GM19023 (cell line): ENCODE measurements around the gene EXOC6B.

Source experiments
- ATAC-seq: cut with Tn5 transposase; IDR thresholded peaks from one replicate; pipeline ENCODE4 v1.9.1; 2021; ENCODE audit warnings: mild to moderate bottlenecking, moderate library complexity; ENCODE audit not compliant: unreplicated experiment

The EXOC6B gene

DNA sequence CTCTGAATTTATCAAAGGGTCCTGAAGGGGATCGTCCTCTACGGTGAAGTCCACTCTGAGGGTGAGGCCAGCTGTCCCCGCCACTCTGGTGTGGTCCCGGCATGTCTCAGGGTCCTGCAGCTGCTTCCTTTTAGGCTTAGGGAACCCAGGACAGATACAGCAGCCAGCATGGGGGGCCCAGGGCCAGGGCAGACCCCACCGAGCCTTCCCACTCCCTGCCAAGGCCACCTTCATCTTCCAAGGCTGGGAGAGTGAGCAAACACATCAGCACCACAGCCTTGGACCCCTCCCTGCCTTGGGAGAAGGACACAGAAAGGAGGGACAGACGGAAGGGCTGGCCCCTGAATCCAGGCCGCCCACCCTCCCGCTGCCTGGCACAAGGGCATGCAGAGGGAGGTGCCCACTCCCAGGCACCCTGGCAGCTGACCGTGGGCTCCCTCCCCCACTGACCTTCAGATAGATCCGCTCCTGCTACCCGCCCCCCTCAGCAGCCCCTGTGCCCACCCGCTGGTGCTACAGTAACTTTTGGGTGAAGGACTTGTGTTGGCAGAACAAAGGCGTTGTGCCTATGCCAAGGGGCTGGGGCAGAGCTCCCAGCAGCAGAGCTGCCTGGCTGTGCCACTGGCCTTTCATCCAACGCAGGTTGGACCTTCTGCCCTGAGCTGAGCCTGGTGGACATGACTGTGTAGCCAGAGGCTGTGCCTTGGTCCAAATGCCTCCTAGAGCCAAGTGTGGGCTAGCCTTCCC, 685.8 kb downstream of the EXOC6B start:
- no peak for ATAC-seq

DNA sequence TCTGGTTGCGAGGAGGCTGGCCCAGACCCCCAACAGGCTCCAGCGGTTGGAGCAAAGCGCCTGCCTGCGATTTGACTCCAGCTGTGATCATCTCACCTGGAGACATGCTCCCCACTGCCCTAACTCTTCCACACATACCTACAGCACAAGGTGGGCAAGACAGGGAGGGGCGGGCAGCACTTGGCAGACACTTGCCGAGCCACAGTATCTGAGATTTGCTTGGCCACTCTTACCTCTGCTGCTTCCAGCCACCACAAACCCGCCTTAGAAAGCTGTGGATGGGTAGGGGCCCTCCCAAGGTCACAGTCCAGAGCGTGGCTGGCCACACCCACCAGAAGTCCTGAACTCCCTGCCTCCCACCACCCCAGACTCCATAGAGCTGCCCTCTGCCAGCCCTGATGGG, 686.4 kb downstream of the EXOC6B start:
- no peak for ATAC-seq

DNA sequence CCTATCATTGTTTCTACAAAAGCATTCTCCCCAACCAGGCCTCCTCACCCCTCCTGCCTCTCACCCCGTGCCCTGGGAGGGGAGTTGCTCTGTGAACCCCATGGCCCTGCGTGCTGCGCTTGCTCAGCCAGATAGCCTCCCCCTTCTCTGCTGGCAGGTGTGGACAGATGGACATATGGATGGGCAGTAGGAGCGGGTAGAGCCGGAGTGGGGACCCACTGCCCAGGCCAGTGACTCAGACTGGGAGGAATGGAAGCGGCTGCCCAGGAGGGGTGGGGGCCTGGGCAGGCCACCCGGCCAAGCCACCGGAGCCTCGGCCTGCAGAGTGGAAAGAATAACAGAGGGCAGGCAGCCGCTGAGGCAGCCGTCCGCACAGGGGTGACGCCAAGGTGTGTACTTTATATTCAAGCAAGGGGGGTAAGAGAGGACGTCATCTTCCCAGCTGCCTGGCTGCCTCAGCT, 686.9 kb downstream of the EXOC6B start:
- no peak for ATAC-seq

DNA sequence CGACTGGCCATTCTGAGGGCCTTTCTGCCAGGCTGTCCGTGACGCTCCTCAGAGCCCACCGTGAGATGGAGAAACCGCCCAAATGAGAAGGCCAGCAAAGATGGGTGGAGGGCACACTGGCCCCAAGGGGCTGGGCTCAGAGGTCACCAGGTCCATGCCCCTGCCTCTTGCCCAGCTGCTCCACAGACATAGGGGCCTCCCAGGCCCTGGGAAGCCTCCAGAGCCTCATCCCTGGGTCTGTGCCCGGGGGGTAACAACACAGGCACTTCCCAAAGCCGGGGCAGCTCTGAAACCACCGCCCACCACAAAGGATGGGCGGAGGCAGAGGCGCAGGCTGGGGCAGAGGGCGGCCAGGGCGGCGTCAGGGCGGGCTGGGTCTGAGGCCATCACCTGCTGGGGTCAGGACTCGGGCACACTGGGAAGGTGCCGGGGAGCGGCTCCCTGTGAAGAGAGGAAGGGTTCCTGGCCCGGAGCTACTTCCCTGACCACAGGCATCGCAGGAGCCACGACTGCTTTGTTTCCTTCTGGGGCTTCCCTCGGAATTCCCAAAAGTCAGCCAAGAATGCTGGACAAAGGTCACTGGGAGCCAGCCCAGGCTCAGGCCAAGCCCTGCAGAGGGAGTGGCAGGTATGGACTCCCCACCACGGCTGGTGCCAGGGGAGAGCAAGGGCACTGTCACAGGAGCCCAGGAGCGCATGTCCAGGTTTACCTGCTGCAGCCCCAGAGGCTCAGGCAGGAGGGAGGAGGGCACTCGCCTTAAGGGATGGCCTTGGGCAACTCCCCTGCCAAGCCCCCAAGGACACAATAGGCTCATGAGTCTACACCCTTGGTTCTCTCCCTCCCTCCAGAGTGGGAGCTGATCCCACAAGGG, 687.6 kb downstream of the EXOC6B start:
- no peak for ATAC-seq

DNA sequence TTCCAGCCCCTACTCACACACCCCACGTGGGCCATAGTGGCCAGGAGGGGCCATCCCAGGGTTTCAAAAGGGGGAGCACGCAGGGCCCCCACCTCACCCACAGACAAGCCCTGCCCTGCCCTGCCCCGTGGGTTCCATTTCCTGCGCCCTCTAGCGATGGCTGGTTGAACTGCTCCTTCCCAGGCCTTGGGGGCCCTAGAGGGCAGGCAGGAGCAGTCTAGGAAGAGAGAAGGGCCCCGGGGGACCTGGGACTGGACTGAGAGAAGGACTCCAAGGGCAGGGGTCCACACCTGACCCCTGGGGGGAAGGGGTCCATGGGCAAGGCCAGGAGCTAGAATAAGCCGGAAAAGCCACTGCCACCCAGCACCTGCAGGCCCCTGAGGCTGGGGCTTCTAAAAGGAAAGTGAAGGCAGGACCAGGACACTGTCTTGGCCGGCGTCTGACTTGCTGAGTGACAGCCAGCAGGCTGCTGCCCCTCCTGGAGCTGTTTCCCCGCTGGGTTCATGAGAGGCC, 688.3 kb downstream of the EXOC6B start:
- peak; percentile 86 for ATAC-seq

DNA sequence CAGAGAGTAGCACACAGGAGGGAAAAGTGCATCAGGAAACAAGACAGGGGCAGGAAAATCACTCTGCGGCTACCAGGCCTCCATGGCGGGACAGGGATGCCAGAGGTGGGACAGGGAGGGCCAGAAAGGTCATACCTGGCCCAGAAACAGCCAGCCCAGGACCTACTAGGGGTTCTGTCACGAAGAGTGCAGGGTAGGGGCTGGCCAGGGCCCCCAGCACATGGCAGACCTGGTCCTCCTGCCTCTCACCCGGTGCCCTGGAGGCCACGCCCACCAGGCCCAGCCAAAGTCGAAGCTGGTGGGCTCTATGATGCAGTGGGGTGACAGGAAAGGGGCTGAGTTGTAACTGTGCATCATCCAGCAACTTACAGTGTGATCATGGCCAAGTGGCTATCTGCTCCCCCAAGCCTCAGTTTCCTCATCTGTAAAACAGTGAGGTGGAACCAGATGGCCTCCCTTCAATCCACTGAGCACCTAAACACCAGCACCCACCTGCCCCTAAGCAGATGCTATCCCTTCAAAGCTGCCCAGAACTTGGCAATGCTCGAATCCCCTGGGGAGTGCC, 688.8 kb downstream of the EXOC6B start:
- peak; percentile 21 for ATAC-seq

DNA sequence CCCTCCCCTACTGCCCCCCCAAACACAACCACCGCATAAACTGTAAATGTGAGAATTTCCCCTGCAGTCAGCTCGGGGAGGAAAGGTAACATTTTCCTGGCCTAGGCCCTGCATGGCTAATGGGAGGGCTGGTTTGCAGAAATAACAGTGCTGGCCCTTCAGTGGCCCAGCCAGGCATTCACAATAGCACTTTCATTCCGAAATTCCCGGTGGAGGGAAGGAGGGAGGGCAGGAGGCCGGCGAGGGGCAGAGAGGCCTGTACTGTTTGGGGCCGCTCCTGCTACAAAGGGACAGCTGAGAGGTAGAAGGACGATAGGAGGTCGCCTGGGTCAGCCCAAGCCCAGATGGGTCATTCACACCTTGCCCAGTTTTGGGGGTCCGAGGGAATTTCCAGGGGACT, 689.5 kb downstream of the EXOC6B start:
- no peak for ATAC-seq

DNA sequence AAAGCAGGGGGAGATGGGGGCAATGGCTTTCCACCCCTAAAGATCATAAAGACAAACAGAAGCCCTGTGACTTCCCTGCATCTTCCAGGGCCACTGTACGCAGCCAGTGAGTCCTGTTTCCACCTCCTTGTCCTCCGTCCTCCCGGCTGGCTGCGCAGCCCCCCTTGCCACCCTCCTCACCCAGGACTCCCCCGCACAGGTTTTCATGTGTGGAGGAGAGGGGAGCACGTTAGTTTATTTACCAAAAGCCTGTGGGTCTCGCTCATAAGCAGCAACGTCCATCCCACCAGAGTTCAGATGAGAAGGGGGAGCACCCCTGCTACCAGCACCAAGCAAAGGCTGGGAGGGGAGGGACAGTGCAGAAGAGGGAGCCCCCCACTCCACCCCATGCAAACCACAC, 689.9 kb downstream of the EXOC6B start:
- ATAC-seq = no peak

DNA sequence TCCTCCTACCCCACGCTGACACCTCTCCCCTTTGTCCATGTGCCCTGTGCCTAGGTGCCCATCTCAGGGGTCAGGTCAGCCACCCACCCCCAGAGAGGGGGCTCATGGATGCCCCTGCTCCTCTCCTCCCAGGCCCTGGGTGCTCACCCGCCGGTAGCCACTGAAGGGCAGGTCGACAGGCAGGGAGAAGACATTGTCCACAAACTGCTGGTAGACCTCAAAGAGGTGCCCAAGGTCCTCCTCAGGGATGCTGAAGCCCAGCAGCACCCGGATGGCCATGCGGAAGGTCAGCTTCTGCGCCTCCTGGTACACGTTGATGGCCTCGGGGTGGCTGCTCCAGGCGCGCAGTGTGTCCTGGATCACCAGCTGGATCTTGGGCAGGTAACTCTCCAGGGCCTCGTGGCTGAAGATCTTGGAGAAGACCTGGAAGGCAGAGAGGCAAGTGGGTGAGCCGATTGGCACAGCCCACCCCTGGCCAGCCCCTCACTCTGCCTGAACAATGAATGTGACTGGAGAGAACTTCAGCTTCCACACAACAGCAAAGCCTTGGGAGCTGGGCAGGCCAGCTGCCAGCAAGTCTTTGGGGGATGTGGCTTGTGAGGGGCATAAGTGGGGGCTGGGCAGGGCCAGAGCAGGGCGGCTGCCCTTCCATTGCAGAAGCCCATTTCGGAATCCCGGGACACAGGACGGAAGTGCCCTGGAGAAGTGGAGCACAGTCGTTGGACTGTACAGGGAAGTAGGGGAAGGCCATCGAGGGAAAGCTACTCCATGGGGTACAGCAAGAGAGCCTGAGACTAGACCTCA, 690.6 kb downstream of the EXOC6B start:
- ATAC-seq = no peak

DNA sequence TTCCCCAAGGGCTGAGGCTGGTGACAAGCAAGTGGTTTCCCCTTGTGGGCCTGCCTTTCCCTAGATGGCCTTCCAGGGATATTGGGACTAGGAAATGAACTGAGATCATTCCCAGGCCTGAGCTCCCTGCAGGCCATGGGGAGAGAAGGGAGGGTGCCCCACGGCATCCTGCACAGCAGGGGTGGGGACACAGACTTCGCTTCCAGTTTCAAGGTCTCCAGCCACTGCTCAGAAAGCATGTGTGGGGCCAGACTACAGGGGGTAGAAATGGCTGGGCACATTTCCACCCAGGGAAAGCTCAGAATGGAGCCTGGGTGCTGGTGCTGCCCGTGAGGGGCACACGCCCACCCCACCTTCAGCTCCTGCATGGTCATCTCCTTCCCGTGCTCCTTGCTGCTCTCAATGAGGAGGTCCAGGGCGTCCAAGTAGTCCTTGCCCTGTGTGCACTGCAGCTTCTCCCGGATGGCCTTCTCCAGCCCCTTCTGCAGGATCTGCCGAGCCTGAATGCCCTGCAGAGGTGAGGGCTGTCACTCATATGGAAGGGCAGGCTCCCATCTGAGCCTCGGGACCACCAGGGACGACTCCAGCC, 691.3 kb downstream of the EXOC6B start:
- no peak for ATAC-seq

DNA sequence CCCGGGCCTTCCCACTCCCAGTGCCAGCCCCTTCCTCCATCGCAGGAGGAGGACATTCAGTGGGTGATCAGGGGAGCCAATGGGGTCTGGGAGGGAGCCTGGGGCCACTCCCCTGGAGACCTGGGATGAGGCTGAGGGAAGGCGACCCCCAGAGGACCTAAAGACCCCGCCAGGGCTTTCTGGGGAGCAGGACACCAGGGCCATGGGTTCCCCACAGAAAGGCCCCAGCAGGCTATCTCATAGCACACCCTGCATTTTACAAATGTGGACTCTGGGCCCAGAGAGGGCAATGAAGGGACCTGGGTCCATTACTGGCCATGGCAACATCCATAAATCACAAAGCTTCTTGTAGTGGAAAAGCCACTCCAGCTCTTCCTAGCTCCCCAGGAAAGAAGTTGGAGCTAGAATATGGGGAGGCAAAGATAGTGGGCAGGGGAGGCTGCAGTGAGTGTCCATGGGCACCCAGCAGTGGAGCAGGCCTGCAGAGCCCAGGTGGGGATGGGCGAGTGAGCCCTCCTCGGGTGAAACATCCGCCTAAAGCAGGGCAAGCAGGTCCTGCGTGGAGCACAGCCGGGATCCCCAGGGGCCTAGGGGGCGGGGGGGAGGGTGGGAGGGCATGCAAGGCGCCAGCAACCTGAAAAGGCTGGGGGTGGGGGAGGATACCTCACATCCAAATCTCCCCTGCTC, 692.0 kb downstream of the EXOC6B start:
- ATAC-seq = no peak

DNA sequence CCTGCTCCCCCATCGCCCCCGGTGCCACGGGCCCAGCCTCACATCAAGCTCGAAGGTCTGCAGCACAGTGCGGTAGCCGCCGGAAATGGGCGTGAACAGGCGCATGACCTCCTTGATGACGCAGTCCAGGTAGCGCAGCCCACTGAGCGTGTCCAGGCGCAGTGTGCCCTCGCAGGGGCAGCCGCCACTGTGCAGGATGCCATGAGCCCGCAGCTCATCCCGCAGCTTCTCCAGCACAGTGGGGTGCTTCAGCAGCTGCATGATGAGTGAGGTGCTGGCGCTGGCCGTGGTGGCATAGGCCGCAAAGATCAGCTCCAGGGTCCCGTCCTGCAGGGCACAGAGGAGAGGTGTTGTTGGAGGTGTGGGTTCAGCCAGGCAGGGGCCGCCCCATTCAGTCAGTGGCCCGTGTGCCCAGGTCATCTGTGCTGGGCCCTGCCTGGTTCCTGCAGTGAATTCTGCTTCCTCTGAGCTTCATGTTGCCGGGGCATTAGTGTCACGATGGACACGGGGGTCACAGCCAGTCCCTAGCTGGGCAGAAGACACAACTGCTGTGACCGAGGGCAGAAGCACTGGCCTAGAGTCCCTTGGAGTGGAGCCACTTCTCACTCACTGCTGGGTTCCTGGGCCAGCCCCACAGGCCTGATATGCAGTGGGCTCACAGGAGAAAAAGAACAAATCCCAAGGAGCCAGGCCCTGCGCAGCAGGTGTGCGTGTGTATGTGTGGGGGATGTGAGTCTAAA, 692.7 kb downstream of the EXOC6B start:
- no peak for ATAC-seq

DNA sequence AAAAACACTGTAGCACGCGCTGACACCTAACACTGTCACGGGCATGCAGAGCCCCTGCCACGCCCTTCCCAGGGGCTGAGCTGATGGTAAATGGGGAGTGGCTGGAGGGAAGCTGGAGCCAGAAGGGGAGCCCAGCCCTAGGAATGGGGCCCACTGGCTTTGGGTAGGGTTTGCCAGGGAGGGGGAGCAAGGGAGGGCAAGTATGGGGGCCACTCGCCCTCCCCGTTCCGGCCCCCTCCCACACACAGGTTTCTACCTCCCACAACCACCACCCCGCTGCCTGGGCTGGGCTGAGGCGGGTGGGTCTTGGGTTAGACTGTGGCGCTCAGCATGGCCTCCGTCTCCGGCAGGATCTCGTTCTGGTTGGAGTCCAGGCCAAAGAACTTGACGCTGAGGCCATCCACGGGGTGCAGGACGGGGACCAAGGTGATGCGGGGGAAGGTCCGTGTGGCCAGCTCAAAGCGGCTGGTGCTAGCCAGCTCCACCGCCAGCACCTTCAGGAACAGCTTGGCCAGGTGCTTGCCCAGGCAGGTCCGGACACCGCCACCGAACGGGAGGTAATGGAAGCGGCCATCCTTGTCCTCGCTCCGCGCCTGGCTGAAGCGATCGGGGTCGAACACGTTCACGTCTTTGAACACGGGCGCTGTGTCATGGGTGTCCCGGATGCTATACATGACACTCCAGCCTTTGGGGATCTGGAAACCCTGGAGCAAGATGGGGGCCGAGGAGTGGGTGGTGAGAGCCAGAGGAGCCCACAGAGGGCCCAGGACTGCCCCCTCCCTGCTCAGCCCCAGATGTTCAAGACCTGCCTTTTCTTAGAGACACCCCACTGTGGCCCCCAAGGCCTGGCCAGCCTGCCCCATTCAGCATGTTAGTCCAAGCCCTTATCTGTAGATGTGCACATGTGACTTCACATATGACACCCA, 693.7 kb downstream of the EXOC6B start:
- no peak for ATAC-seq

DNA sequence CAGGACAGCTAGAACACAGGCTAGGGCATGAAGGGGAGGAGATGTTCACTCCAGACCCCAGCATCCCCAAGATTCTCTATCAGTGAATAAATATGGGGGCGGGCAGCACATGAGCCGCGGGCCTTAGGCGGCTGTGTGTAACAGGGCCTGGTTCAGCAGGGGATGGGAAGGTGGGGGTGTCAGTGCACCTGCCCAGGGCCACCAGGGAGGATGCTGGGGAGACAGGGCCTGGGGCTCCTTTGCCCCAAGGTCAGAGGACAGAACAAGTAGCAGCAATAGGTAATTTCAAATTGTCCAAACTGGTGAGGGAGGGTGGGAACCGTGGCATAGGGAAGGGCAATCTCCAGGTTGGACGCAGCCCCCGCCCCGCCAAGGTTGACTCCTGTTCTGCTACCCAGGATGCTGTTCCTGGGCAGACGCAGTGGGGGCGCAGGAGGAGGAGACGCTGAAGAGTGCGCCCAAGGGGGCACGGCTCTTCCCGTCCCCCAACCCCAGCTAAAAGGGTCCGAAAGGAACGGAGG, 694.4 kb downstream of the EXOC6B start:
- ATAC-seq = no peak

DNA sequence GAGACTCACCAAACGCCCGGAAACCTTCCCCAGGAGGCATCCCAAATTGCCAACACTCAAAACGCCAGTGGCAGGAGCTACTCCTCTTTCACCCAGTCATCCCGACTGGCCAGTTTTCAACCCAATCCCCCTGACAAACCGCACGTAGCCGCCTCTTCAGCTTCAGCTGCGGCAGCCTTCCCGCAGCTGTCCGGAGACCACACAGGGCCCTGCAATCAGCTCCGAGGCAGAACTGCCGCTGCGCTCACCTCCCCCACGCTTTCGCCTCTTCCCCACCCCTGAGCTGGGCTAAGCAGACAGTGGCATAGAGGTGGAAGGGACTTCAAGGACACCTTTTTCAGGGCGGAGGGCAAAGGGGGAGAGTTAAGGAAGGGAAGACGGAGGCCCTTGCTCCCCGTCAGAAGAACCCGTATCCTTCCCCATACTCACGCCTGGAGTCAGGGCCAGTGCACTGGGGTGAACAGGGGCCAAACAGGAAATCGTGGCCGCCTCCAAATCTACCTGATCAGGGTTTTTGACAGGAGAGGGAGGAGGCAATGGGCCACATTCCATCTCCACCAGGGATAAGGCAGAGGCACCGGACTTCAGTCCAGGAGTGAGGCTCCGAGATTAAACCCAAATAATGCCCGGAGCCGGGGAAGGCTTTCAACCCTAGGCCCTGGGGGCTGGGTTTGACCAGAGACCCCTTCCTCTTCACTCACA, 695.0 kb downstream of the EXOC6B start:
- ATAC-seq = no peak

DNA sequence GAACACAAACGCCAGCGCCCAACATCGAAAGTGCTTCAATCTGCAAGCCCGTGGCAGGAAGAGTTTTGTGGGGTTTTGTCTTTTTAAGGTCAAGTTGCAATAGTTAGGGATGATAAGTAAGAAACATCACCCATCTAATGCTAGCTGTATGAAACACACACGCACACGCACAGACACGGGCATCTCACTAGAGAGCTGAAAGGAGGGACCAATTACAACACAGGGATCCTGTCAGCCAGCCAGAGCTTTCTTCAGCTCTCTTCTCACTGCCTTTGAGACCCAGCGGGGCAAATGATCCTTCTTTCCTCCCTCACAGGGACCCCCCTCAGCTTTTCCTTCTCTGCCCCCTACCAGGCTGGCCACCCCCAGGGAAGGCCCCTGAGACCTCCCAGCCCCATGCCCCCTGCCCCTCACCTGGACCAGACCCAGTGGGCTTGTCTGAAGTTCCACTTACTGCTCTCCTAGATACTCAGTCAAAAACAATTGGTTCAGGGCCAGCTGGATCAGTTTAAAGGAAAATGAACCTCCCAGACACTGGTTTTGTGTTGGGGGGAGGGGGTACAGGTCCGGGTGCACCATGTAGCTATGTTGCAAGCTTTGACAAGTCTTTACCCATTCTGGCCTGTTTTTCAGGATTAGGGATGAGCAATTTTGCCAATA, 696.0 kb downstream of the EXOC6B start:
- ATAC-seq = no peak

DNA sequence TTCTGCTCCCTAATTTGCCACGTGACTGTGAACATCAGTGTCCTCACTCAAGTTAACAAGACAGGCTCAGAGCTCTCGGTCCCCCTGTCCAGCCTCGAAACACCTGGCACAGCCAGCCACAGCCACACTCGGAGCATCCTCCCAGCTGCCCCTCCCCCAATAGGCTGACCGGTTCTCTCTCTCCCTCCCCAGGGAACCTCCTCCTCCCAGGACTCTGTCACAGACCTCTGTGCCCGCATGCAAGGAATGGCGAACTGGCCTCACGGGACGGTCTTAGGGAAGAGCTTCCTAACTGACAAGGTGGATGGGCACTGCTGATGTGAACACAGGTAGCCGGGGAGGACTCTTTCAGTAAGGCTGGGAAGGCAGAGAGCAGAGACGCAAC, 697.0 kb downstream of the EXOC6B start:
- no peak for ATAC-seq
